Activated CD8-positive, alpha-beta memory T cell treated with anti-CD3 and anti-CD28 coated beads, Interleukin-2, amount 50 U/mL, for 48 hours (primary cell): ENCODE results near the gene MEIS1.
A peak's percentile ranks its signal among the peaks of the same experiment; 100 is the strongest.
"Not testable (repeated sequence)": the region's sequence is repeated elsewhere in the genome, so short reads cannot be mapped to it uniquely, and the experiment has no call there.

Experiments used
- DNase-seq: peaks from one replicate; pipeline ENCODE4 v3.0.0-alpha.2; 2020

MEIS1 gene

DNA sequence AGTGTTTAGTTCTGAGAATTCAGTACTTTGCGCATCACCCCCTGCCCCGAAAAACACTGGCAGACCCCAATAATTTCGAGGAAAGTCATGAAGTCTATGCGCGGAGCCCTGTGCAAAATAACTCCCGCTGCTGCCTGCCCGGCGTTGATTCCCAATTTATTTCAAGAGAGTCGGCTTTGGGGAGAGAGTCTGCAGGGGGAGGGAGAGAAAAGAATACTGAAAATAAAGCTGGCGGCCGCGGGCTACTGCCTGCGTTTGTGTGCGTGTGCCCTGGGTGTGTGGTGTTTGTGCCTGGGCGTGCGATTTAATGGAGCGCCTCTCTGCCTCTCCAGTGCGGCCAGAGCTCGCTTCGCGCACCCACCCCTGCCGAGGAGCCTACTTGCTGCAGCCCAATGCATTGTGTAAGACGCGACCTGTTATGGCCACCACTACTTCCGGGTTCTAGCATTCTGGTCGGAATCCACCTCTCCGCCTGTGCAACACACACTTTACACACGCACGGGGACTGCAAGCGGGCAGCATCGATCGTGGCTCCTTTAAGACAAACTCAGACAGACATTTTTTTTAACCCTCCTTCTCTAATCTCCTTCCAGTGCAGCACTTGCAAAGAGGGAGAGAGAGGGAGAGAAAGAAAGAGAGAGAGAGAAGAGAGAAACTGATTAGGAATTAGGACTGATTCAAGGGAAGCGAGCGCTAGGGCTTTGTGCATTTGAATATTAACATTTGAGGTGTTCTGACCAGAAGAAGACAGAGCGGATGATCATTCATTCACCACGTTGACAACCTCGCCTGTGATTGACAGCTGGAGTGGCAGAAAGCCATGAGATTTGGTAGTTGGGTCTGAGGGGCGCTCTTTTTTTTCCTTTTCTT lies at the start of gene MEIS1:
MEIS1 (plus strand) TSS at position 447 of the 870 bp plus-strand sequence. CDS start 732 bp downstream, outside the sequence.
- DNase-seq, result peak; percentile 62

DNA sequence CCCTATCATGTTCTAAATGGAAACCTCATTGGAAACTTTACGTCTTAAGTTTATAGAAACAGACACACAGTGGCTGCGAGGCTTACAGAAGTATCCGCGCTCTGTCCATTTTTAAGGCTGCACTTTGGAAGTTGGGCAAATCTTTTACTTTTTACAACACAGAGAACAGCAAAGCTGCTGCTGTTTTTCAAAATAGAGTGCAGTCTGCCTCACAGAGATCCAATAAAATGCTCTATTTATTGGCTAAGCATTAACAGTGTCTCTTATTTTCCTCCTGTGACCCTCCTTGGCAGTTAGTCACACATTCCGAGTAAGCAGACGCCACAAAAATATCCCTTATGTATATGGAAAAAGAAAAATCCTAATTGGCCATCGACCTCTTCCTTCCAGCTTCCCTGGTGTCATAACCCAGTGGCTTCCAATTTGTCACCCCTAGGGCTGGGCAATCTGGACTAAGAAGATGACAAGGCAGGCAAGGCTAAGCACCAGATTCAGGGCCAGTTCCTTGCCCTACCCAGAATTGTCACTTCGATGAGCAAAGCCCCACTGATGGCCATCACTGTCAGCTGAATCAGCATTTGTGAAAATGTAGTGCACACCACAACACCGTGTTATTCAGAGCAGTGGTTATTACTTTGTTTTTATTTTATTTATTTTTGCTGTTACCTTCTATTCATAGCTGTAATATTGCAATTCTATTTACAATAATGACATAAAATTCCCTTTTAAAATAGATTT lies 47.7 kb upstream of the MEIS1 start:
- no peak for DNase-seq

GRCh38 chr2:66389651-66390131 lies 45.2 kb upstream of the MEIS1 start:
- no peak for DNase-seq

GRCh38 chr2:66390152-66390551 lies 44.8 kb upstream of the MEIS1 start:
- no peak for DNase-seq

- DNase-seq, result no peak
These were observed 44.1 kb upstream of the MEIS1 start for GRCh38 chr2:66390811-66391210.

DNA sequence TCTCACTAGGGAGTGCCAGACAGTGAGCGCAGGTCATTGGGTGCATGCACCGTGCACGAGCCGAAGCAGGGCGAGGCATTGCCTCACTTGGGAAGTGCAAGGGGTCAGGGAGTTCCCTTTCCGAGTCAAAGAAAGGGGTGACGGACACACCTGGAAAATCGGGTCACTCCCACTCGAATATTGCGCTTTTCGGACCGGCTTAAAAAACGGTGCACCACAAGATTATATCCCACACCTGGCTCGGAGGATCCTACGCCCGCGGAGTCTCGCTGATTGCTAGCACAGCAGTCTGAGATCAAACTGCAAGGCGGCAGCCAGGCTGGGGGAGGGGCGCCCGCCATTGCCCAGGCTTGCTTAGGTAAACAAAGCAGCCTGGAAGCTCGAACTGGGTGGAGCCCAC lies 43.7 kb upstream of the MEIS1 start:
- not testable (repeated sequence) for DNase-seq

DNA sequence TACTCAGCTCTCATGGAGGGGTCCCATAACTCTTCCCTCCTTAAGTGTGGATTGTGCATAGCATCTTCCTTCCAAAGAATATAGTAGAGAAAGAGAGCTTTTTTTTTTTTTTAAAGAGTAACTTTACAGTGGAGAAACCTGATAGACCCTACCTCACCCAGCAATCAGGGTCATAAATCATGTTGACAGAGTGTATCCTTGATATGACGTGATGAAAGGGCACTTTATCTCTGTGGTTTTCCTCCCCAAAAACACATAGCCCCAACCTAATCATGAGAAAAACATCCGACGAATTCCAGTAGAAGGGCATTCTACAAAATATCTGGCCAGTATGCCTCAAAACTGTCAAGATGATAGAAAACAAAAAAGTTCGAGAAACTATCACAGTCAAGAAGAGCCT lies 29.5 kb upstream of the MEIS1 start:
- DNase-seq, result no peak

DNA sequence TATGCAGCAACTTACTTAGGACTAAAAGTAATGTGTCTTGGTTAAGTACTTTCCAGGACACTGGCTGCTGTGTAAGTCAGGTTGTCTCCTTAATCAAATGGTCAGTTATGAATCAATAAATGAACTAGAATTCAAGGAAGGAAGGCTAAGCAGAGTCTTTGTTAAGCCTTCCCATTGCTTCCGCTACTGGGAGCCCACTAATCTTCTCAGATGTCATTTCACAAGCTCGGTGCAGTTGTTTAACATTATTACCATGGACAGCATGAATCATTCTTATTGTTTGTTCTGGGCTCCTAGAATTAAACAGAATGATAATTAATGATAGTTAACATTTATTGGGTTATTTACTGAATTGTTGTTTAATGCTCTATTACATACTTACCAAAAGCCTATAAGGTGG lies 26.0 kb upstream of the MEIS1 start:
- no peak for DNase-seq

DNA sequence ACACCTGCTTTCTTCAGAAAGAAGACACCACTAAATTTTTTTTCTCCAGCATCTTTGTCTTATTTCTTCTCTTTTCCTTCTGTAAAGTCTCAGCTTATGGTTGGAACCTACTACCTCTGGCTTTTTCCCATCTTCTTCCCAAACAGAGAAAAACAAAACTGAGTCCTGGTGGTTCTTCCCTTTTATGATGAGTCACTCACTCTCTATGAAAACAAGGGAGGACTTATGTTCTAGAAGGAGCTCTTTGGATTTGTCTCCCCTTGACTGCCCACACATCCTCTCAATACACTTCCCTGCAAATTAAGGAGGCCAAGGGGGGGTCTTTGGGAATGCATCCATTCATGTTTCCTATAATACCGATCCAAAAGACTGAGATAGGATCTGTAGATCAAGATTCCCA lies 22.1 kb upstream of the MEIS1 start:
- DNase-seq, result no peak

DNA sequence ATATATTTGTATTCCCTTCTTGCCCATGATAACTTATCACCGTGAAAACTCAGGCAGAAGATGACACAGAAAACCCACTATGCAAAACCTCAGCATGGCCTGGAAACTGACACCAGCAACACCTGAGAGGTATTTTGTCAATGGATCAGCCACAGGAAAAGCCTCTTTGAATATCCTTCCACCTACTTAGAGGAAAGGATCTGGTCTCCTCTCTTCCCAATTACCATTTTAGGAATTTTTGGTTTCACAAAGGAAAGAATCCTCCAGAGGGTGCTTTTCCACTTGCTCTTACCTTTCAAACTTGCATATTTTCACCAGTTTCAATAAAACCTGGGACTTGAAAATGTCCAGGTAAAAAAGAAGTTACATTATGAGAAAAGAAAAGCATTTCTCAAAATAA lies 20.0 kb upstream of the MEIS1 start:
- no peak for DNase-seq

DNA sequence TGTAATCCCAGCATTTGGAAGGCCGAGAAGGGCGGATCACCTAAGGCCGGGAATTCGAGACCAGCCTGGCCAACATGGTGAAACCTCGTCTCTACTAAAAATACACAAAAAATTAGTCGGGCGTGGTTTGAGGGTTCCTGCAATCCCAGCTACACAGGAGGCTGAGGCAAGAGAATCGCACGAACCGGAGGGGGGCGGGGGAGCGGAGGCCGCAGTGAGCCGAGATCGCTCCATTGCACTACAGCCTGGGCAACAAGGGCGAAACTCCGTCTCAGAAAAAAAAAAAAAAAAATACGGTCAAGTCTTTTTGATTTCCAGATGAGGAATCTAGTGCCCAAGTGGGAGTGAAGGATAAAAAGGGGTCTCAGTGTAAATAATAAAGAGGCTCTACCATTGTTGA lies 16.5 kb upstream of the MEIS1 start:
- no peak for DNase-seq

- no peak for DNase-seq
These were observed 13.3 kb upstream of the MEIS1 start for GRCh38 chr2:66421612-66422011.

DNA sequence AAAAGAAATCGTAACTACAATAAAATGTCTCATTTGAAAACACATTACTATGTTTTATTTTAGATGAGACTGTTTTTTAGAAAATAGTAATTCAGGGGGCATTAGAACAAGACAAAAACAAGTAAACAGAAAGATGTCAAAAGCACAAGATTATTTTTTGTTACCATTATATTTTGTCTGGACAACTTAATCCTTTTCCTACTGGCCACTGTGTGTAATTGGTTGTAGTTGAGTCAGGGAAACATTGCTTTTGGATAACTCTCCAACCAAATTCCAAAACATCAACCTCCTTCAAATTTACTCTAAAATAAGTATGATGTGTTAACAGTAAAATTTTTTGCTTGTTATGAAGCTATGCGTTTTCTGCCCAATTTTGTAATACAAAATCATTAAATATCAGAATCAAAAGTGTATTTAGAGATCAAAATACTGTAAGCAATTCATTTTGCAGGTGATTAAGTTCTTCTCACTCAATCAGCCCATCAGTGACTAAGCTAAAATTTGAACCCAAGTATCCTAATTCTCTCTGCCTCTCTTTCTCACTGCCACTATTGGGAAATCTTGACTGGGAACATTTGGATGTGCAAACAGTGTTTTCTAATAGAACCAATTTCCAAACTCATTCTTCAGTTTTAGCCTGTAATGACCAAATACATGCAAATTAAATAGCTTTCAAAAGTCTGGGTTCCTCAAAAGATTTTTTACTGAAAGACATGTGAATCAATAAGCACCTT lies 11.4 kb upstream of the MEIS1 start:
- no peak for DNase-seq

GRCh38 chr2:66426244-66427111 lies 8.4 kb upstream of the MEIS1 start:
- no peak for DNase-seq

DNA sequence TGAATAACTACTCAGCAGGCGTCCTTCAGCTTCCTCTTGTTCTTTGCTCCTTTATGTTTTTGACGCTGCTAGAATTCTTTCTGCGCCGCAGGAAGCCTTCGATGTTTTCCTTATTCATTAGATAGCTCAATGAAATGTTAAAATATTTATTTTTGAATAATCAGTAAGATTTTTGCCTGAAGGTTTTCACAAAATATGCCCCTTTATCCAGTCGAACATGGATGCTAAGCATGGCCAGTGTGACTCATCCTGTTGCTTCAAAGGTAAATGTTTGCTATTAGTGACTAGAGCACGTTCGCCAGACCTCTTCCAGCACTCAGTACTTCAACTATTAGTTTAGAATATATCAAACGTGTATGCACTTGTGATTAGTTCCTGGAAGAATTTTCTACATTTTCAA lies 7.6 kb upstream of the MEIS1 start:
- no peak for DNase-seq

- DNase-seq, result no peak
These were observed 5.8 kb upstream of the MEIS1 start for GRCh38 chr2:66428986-66429612.

GRCh38 chr2:66429693-66430504 lies 5.0 kb upstream of the MEIS1 start:
- no peak for DNase-seq

- no peak for DNase-seq
These were observed 4.2 kb upstream of the MEIS1 start for GRCh38 chr2:66430505-66431273.

DNA sequence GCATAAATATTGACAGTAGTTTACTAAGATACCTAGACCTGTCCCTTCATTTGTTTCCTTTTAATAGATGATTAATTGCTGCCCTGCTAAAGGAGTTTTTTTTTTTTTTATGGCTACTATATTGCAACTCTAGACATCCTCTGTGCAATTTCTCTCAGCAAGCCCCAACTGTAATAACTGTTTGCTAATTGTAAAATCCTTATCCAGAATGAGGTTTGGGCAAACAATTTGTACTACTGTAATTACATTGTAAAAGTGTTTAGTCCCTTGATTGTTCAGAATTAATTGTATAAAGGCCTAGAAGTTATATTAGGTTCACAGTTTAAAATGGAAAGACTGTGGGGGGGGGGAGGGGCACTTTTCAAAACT lies 3.7 kb upstream of the MEIS1 start:
- no peak for DNase-seq
